HCT116 (cell line): ENCODE measurements around the gene MESP2. TPM values are rescaled to one million over a fixed set of nuclear protein-coding genes. Genes with fewer than 3 reads are reported as not detected.

Experiments
- ATAC-seq: fragments of 200-7000 bp; cut with Tn5 transposase; 2 replicates; pipeline ENCODE4 v1.9.1; 2020; ENCODE audit warnings: mild to moderate bottlenecking, moderate library complexity
- BruUV-seq: library from RNA; stranded (reverse); fragments of 400-500 nt; replicated peaks from 2 replicates; lab custom pipeline; 2021; lab: Mats Ljungman, UMichigan
- CTCF ChIA-PET: fragments of 300-600 bp; sonication (Branson Sonifier 250); formaldehyde crosslinking; loops from one replicate; lab custom pipeline; 2021; ENCODE audit warnings: antibody characterized with exemption; lab: Charles Lee
- POLR2A ChIA-PET: fragments of 300-600, 350-600 bp; sonication (Branson Sonifier 250); formaldehyde crosslinking; loops from one replicate; lab custom pipeline; 2021; ENCODE audit warnings: antibody characterized with exemption; lab: Charles Lee
- RAD21 ChIA-PET, 2 experiments: fragments of 300-600 bp; sonication (Branson Sonifier 250); formaldehyde crosslinking; loops; one replicate each; lab custom pipeline; 2023; ENCODE audit warnings: low total read pairs in 2 of 2; ENCODE audit not compliant: uncharacterized antibody in 2 of 2, unreplicated experiment in 2 of 2, low non-redundant PET in 1 of 2; lab: Charles Lee
- DNase-seq: peaks from one replicate; pipeline ENCODE4 v3.0.0-alpha.2; 2010; ENCODE audit warnings: low read depth, low spot score
- H2AFZ ChIP-seq: fragments of 200-600 bp; shearing (Covaris generic), sonication (generic); 2 replicates; pipeline ENCODE4 v1.6.1; 2017; ENCODE audit warnings: low read depth, mixed run types, mixed read lengths, antibody characterized with exemption, low read length; ENCODE audit not compliant: poor library complexity, severe bottlenecking
- H3K27ac ChIP-seq: 2 replicates; pipeline ENCODE4 v1.5.1; 2012; ENCODE audit warnings: low read depth, low read length
- H3K27me3 ChIP-seq: fragments of 200-600 bp; sonication (generic); 2 replicates; pipeline ENCODE4 v1.6.1; 2016; ENCODE audit warnings: mixed run types, low read length, mixed read lengths; ENCODE audit not compliant: insufficient read depth
- H3K36me3 ChIP-seq, 2 experiments: fragments of 200-500 bp in 1 of 2; fragments of 200-600 bp in 1 of 2; sonication (Bioruptor generic) in 1 of 2; sonication (generic) in 1 of 2; 2 replicates each; pipeline versions ENCODE4 v1.5.1 to v1.6.1; 2014 to 2016; ENCODE audit warnings: low read length in 2 of 2, inconsistent platforms in 1 of 2, mixed read lengths in 1 of 2, mixed run types in 1 of 2; ENCODE audit not compliant: insufficient read depth in 2 of 2, control insufficient read depth in 1 of 2
- H3K4me1 ChIP-seq, 2 experiments: fragments of 200-600 bp in 1 of 2; sonication (generic) in 1 of 2; 2 replicates each; pipeline versions ENCODE4 v1.5.1 to v1.6.1; 2012 to 2017; ENCODE audit warnings: low read length in 2 of 2, inconsistent platforms in 1 of 2, mild to moderate bottlenecking in 1 of 2, mixed read lengths in 1 of 2, mixed run types in 1 of 2, moderate library complexity in 1 of 2; ENCODE audit not compliant: insufficient read depth in 2 of 2, control insufficient read depth in 1 of 2
- H3K4me2 ChIP-seq: fragments of 200-600 bp; sonication (generic); 2 replicates; pipeline ENCODE4 v1.6.1; 2017; ENCODE audit warnings: mixed run types, low read length, mixed read lengths
- H3K4me3 ChIP-seq, 2 experiments: fragments of 200-600 bp in 1 of 2; sonication (generic) in 1 of 2; replicated peaks in 1 of 2; 2 replicates each; pipeline ENCODE4 v1.5.1; 2011 to 2016; ENCODE audit warnings: low read length in 2 of 2, control low read depth in 1 of 2, low read depth in 1 of 2, mild to moderate bottlenecking in 1 of 2, mixed read lengths in 1 of 2, mixed run types in 1 of 2
- H3K79me2 ChIP-seq: fragments of 200-600 bp; sonication (generic); 2 replicates; pipeline ENCODE4 v1.6.1; 2017; ENCODE audit warnings: mild to moderate bottlenecking, mixed run types, low read length, moderate library complexity, mixed read lengths; ENCODE audit not compliant: insufficient read depth
- H3K9ac ChIP-seq: fragments of 200-600 bp; sonication (generic); 2 replicates; pipeline ENCODE4 v1.6.1; 2016; ENCODE audit warnings: low read length, mixed read lengths
- H3K9me2 ChIP-seq: fragments of 200-600 bp; sonication (generic), shearing (Covaris generic); 2 replicates; pipeline ENCODE4 v1.6.1; 2017; ENCODE audit warnings: mixed run types, mild to moderate bottlenecking, moderate library complexity; ENCODE audit not compliant: insufficient read depth
- H3K9me3 ChIP-seq, 2 experiments: fragments of 200-500 bp in 1 of 2; fragments of 200-600 bp in 1 of 2; sonication (Bioruptor generic) in 1 of 2; sonication (generic) in 1 of 2; 2 replicates each; pipeline ENCODE4 v1.6.1; 2014 to 2017; ENCODE audit warnings: low read length in 2 of 2, mixed read lengths in 2 of 2, inconsistent platforms in 1 of 2, low read depth in 1 of 2, mild to moderate bottlenecking in 1 of 2, mixed run types in 1 of 2, moderate library complexity in 1 of 2; ENCODE audit not compliant: control insufficient read depth in 1 of 2, insufficient read depth in 1 of 2
- H4K20me1 ChIP-seq: fragments of 200-600 bp; sonication (generic), shearing (Covaris generic); 2 replicates; pipeline ENCODE4 v1.6.1; 2017; ENCODE audit warnings: mixed run types, mild to moderate bottlenecking, moderate library complexity; ENCODE audit not compliant: insufficient read depth
- CBX3 ChIP-seq: IDR thresholded peaks from 2 replicates; pipeline ENCODE4 v1.6.1; 2012; ENCODE audit warnings: low read depth
- CEBPB ChIP-seq: IDR thresholded peaks from 2 replicates; pipeline ENCODE4 v1.6.1; 2012; ENCODE audit warnings: low read depth
- EGR1 ChIP-seq: IDR thresholded peaks from 2 replicates; pipeline ENCODE4 v1.6.1; 2012; ENCODE audit warnings: low read depth
- ELF1 ChIP-seq: IDR thresholded peaks from 2 replicates; pipeline ENCODE4 v1.6.1; 2012; ENCODE audit warnings: low read depth, borderline replicate concordance
- EZH2phosphoT487 ChIP-seq: fragments of 200-600 bp; IDR thresholded peaks from 2 replicates; pipeline ENCODE4 v1.6.1; 2018; ENCODE audit warnings: antibody characterized with exemption, borderline replicate concordance
- FOSL1 ChIP-seq: IDR thresholded peaks from 2 replicates; pipeline ENCODE4 v1.6.1; 2012; ENCODE audit warnings: low read depth
- POLR2A ChIP-seq: IDR thresholded peaks from 2 replicates; pipeline ENCODE4 v1.7.0; 2011; ENCODE audit warnings: borderline replicate concordance; ENCODE audit not compliant: insufficient read depth, insufficient read length; ENCODE audit errors: extremely low read depth
- POLR2AphosphoS5 ChIP-seq: IDR thresholded peaks from 2 replicates; pipeline ENCODE4 v1.6.1; 2011; ENCODE audit warnings: mild to moderate bottlenecking, low read depth, low read length, moderate library complexity
- RAD21 ChIP-seq: IDR thresholded peaks from 2 replicates; pipeline ENCODE4 v1.6.1; 2012; ENCODE audit warnings: low read depth, mild to moderate bottlenecking
- SRF ChIP-seq: IDR thresholded peaks from 2 replicates; pipeline ENCODE4 v1.6.1; 2012; ENCODE audit warnings: low read depth
- ZNF274 ChIP-seq: fragments of 200-500 bp; sonication (Bioruptor generic); IDR thresholded peaks from 2 replicates; pipeline ENCODE4 v1.6.1; 2014; ENCODE audit warnings: mild to moderate bottlenecking, low read depth, low read length, inconsistent platforms
- intact Hi-C: fragments of 100-400 bp; cut with micrococcal nuclease; formaldehyde crosslinking; loops from 2 replicates; pipeline ENCODE4 v1.10.0; 2022
- total RNA-seq: library from RNA; stranded (reverse); gene quantifications from one replicate; pipeline ENCODE4 v1.2.1, GENCODE V29; 2021; ENCODE audit not compliant: unreplicated experiment
- TF ChIP-seq, protein P1 (sequence below), 3 experiments: fragments of 200-600 bp in 1 of 3; sonication (generic) in 1 of 3; IDR thresholded peaks in 2 of 3; conservative IDR thresholded peaks in 1 of 3; 2 replicates each; pipeline ENCODE4 v1.5.1; 2012 to 2017; ENCODE audit warnings: low read depth in 2 of 3, low read length in 2 of 3, antibody characterized with exemption in 1 of 3, borderline replicate concordance in 1 of 3, control low read depth in 1 of 3, mild to moderate bottlenecking in 1 of 3, mixed read lengths in 1 of 3, mixed run types in 1 of 3, moderate library complexity in 1 of 3; ENCODE audit not compliant: insufficient read depth in 1 of 3
- TF ChIP-seq, protein P2 (sequence below): IDR thresholded peaks from 2 replicates; pipeline ENCODE4 v1.6.1; 2012; ENCODE audit warnings: low read depth
- TF ChIP-seq, protein P3 (sequence below): IDR thresholded peaks from 2 replicates; pipeline ENCODE4 v1.6.1; 2012
- TF ChIP-seq, protein P4 (sequence below): IDR thresholded peaks from 2 replicates; pipeline ENCODE4 v1.6.1; 2012
- TF ChIP-seq, protein P5 (sequence below): IDR thresholded peaks from 2 replicates; pipeline ENCODE4 v1.6.1; 2011; ENCODE audit warnings: mild to moderate bottlenecking, low read length, moderate library complexity; ENCODE audit not compliant: insufficient replicate concordance; ENCODE audit errors: extremely low read depth

Gene MESP2
- total RNA-seq, 1 experiment from 2014 or later = 0.20 TPM

DNA sequence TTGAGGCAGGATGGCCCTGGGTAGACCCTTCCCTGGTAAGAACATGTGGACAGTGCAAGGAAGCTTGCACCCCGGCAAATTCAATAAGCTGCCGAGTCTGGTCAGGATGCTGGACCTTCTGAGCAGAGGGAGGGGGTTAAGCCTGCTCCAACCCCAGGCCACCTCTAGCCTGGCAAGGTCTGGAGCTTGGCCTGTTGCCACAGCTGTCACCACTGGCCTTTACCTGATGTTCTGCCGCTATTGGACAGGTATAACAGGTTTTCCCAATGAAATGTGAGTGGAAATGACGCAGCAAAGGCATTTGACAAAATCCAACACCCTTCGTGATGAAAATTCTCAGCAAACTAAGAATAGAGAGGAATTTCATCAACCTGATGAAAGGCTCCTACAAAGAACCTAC lies 24.4 kb upstream of the MESP2 start:
- H3K4me2 ChIP-seq = peak overlapping the region; percentile 98
- ATAC-seq (no peak), DNase-seq (no peak)
- ChIA-PET RAD21 (no interaction called here), POLR2A (no interaction called here), CTCF (interaction anchor here (2.0 to 2.8 kb wide), 3 partner anchors 9 to 123 kb away, joined by 8 to 15 read pairs (median 9); no protein-coding TSS in a partner anchor)
- H3K9ac ChIP-seq = no peak overlapping the region
- H3K79me2 ChIP-seq = no peaks in the 10 kb centered on the region; the same call in 1 of the 2 replicates
- no peaks in the 10 kb centered on the region for H3K9me3 ChIP-seq
- no peaks in the 10 kb centered on the region for H4K20me1 ChIP-seq
- H3K4me3 ChIP-seq = 0 out of 4 replicates have a peak overlapping the region, but pooled peaks of 1 of the 2 experiments have one; percentile 72
- TF ChIP-seq FOSL1 (no peak), POLR2A (no peak), SRF (no peak), POLR2AphosphoS5 (no peak), CBX3 (no peak), RAD21 (no peak), EZH2phosphoT487 (no peak), ZNF274 (no peak), CEBPB (no peak), ELF1 (no peak), EGR1 (no peak)
- TF ChIP-seq, protein P1, sequence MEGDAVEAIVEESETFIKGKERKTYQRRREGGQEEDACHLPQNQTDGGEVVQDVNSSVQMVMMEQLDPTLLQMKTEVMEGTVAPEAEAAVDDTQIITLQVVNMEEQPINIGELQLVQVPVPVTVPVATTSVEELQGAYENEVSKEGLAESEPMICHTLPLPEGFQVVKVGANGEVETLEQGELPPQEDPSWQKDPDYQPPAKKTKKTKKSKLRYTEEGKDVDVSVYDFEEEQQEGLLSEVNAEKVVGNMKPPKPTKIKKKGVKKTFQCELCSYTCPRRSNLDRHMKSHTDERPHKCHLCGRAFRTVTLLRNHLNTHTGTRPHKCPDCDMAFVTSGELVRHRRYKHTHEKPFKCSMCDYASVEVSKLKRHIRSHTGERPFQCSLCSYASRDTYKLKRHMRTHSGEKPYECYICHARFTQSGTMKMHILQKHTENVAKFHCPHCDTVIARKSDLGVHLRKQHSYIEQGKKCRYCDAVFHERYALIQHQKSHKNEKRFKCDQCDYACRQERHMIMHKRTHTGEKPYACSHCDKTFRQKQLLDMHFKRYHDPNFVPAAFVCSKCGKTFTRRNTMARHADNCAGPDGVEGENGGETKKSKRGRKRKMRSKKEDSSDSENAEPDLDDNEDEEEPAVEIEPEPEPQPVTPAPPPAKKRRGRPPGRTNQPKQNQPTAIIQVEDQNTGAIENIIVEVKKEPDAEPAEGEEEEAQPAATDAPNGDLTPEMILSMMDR (IDR thresholded peaks at IDR 0.05 in 2 of 3, conservative IDR thresholded peaks at IDR 0.05 in 1 of 3; ENCODE audit: borderline replicate concordance in 1 of 3, insufficient read depth in 1 of 3, low read depth in 2 of 3, low read length in 2 of 3) = no peak
- TF ChIP-seq, protein P2, sequence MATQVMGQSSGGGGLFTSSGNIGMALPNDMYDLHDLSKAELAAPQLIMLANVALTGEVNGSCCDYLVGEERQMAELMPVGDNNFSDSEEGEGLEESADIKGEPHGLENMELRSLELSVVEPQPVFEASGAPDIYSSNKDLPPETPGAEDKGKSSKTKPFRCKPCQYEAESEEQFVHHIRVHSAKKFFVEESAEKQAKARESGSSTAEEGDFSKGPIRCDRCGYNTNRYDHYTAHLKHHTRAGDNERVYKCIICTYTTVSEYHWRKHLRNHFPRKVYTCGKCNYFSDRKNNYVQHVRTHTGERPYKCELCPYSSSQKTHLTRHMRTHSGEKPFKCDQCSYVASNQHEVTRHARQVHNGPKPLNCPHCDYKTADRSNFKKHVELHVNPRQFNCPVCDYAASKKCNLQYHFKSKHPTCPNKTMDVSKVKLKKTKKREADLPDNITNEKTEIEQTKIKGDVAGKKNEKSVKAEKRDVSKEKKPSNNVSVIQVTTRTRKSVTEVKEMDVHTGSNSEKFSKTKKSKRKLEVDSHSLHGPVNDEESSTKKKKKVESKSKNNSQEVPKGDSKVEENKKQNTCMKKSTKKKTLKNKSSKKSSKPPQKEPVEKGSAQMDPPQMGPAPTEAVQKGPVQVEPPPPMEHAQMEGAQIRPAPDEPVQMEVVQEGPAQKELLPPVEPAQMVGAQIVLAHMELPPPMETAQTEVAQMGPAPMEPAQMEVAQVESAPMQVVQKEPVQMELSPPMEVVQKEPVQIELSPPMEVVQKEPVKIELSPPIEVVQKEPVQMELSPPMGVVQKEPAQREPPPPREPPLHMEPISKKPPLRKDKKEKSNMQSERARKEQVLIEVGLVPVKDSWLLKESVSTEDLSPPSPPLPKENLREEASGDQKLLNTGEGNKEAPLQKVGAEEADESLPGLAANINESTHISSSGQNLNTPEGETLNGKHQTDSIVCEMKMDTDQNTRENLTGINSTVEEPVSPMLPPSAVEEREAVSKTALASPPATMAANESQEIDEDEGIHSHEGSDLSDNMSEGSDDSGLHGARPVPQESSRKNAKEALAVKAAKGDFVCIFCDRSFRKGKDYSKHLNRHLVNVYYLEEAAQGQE = no peak
- TF ChIP-seq, protein P3, sequence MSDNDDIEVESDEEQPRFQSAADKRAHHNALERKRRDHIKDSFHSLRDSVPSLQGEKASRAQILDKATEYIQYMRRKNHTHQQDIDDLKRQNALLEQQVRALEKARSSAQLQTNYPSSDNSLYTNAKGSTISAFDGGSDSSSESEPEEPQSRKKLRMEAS = no peak
- TF ChIP-seq, protein P4, sequence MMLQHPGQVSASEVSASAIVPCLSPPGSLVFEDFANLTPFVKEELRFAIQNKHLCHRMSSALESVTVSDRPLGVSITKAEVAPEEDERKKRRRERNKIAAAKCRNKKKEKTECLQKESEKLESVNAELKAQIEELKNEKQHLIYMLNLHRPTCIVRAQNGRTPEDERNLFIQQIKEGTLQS = no peak
- TF ChIP-seq, protein P5, sequence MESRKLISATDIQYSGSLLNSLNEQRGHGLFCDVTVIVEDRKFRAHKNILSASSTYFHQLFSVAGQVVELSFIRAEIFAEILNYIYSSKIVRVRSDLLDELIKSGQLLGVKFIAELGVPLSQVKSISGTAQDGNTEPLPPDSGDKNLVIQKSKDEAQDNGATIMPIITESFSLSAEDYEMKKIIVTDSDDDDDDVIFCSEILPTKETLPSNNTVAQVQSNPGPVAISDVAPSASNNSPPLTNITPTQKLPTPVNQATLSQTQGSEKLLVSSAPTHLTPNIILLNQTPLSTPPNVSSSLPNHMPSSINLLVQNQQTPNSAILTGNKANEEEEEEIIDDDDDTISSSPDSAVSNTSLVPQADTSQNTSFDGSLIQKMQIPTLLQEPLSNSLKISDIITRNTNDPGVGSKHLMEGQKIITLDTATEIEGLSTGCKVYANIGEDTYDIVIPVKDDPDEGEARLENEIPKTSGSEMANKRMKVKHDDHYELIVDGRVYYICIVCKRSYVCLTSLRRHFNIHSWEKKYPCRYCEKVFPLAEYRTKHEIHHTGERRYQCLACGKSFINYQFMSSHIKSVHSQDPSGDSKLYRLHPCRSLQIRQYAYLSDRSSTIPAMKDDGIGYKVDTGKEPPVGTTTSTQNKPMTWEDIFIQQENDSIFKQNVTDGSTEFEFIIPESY = no peak
- BruUV-seq = no TSS peak
- H3K27ac ChIP-seq = no peak overlapping the region
- intact Hi-C loops = no loop called here
- H3K36me3 ChIP-seq = no peaks in the 10 kb centered on the region
- peaks cover 4 to 23% of the 10 kb centered on the region in 2 experiments; a peak in 2 of 4 replicates for H3K4me1 ChIP-seq
- no peaks in the 10 kb centered on the region for H3K27me3 ChIP-seq
- no peaks in the 10 kb centered on the region for H3K9me2 ChIP-seq
- no peak overlapping the region for H2AFZ ChIP-seq
